Panc1 (cell line): Measurements from ENCODE around the gene GRIA3. TPM values are rescaled to one million over a fixed set of nuclear protein-coding genes. Genes with fewer than 3 reads are reported as not detected.

Experiments
- ATAC-seq: fragments of 200-7000 bp; cut with Tn5 transposase; 2 replicates; pipeline ENCODE4 v1.9.1; 2020; ENCODE audit warnings: mild to moderate bottlenecking, moderate library complexity
- BruUV-seq: library from RNA; stranded (reverse); fragments of 400-500 nt; replicated peaks from 2 replicates; lab custom pipeline; 2021; lab: Mats Ljungman, UMichigan
- CTCF ChIA-PET: fragments of 300-600 bp; sonication (Branson Sonifier 250); formaldehyde crosslinking; loops from one replicate; lab custom pipeline; 2022; ENCODE audit warnings: antibody characterized with exemption; lab: Charles Lee
- POLR2A ChIA-PET: fragments of 300-600 bp; sonication (Branson Sonifier 250); formaldehyde crosslinking; loops from one replicate; lab custom pipeline; 2022; ENCODE audit warnings: antibody characterized with exemption; lab: Charles Lee
- DNase-seq: peaks from one replicate; pipeline ENCODE4 v3.0.0-alpha.2; 2010; ENCODE audit warnings: low read depth, low spot score
- H3K27ac ChIP-seq: 2 replicates; pipeline ENCODE4 v1.5.1; 2011; ENCODE audit warnings: mild to moderate bottlenecking, low read length, inconsistent platforms
- H3K27me3 ChIP-seq: fragments of 200-500 bp; sonication (Bioruptor generic); 2 replicates; pipeline ENCODE4 v1.6.0; 2014; ENCODE audit warnings: low read length, inconsistent platforms; ENCODE audit not compliant: control insufficient read depth, insufficient read depth
- H3K36me3 ChIP-seq: fragments of 200-500 bp; sonication (Bioruptor generic); 2 replicates; pipeline ENCODE4 v1.5.1; 2014; ENCODE audit warnings: inconsistent platforms, mild to moderate bottlenecking, low read length, moderate library complexity; ENCODE audit not compliant: control insufficient read depth, insufficient read depth
- H3K4me1 ChIP-seq: 2 replicates; pipeline ENCODE4 v1.5.1; 2011; ENCODE audit warnings: inconsistent platforms, mild to moderate bottlenecking, low read length, moderate library complexity; ENCODE audit not compliant: control insufficient read depth, insufficient read depth
- H3K4me3 ChIP-seq, 2 experiments: 2 replicates each; pipeline ENCODE4 v1.5.1; 2011 to 2012; ENCODE audit warnings: low read depth in 2 of 2, low read length in 2 of 2, mild to moderate bottlenecking in 2 of 2, inconsistent platforms in 1 of 2, moderate library complexity in 1 of 2
- H3K9me3 ChIP-seq: fragments of 200-500 bp; sonication (Bioruptor generic); 2 replicates; pipeline ENCODE4 v1.5.1; 2014; ENCODE audit warnings: low read depth, mild to moderate bottlenecking, inconsistent platforms, low read length, moderate library complexity; ENCODE audit not compliant: control insufficient read depth, insufficient read depth
- CTCF ChIP-seq: fragments of 450-650 bp; IDR thresholded peaks from 2 replicates; pipeline ENCODE4 v1.5.1; 2017; ENCODE audit warnings: mild to moderate bottlenecking
- POLR2AphosphoS5 ChIP-seq: IDR thresholded peaks from 2 replicates; pipeline ENCODE4 v1.6.1; 2012; ENCODE audit warnings: mild to moderate bottlenecking, low read depth, low read length, moderate library complexity
- REST ChIP-seq, 2 experiments: IDR thresholded peaks; 2 replicates each; pipeline ENCODE4 v1.6.1; 2011 to 2012; ENCODE audit warnings: low read depth in 2 of 2, control low read depth in 1 of 2, low read length in 1 of 2, mild to moderate bottlenecking in 1 of 2, moderate library complexity in 1 of 2; ENCODE audit not compliant: insufficient read depth in 1 of 2
- SIN3A ChIP-seq: IDR thresholded peaks from 2 replicates; pipeline ENCODE4 v1.6.1; 2012; ENCODE audit warnings: low read depth, mild to moderate bottlenecking, low read length, moderate library complexity, borderline replicate concordance; ENCODE audit not compliant: insufficient read depth
- TCF7L2 ChIP-seq: IDR thresholded peaks from 2 replicates; pipeline ENCODE4 v1.6.1; 2011; ENCODE audit warnings: mild to moderate bottlenecking, low read depth, low read length, inconsistent platforms
- in situ Hi-C: cut with HindIII; loops from 2 replicates; pipeline ENCODE4 v1.10.0; 2016; ENCODE audit warnings: low sequenced_read_pairs, low pct_unique_long_range_greater_than_20kb
- intact Hi-C: fragments of 100-400 bp; cut with micrococcal nuclease; formaldehyde crosslinking; loops from one replicate; pipeline ENCODE4 v1.10.0; 2022; ENCODE audit not compliant: unreplicated experiment
- total RNA-seq: library from RNA; stranded (reverse); gene quantifications from one replicate; pipeline ENCODE4 v1.2.1, GENCODE V29; 2021; ENCODE audit not compliant: unreplicated experiment

GRIA3 gene
- total RNA-seq, 1 experiment from 2014 or later, result not detected

- ChIA-PET POLR2A (no interaction called here), CTCF (no interaction called here)
- intact Hi-C loops, result no loop called here
- no peak overlapping the region for H3K4me3 ChIP-seq
- H3K9me3 ChIP-seq, result no peaks in the 10 kb centered on the region
- no peak for TF ChIP-seq REST (IDR thresholded peaks at IDR 0.05; ENCODE audit: insufficient read depth in 1 of 2, low read depth in 2 of 2, low read length in 1 of 2)
- TF ChIP-seq SIN3A, result no peak
- no peak for TF ChIP-seq TCF7L2
- TF ChIP-seq POLR2AphosphoS5, result no peak
- TF ChIP-seq CTCF, result no peak
- BruUV-seq, result no TSS peak
- no peaks in the 10 kb centered on the region for H3K4me1 ChIP-seq
- no peaks in the 10 kb centered on the region for H3K36me3 ChIP-seq
- no peaks in the 10 kb centered on the region for H3K27me3 ChIP-seq
- no peak overlapping the region for H3K27ac ChIP-seq
- no peak for ATAC-seq
- DNase-seq, result no peak
- in situ Hi-C loops, result no loop called here
Measured at GRCh38 chrX:123206176-123206575, 22.1 kb downstream of the GRIA3 start.

- H3K4me1 ChIP-seq, result no peaks in the 10 kb centered on the region
- DNase-seq (no peak), ATAC-seq (no peak)
- no TSS peak for BruUV-seq
- H3K9me3 ChIP-seq, result no peaks in the 10 kb centered on the region
- CTCF ChIA-PET, result interaction anchor here (0.6 to 0.7 kb wide), 2 partner anchors 27 to 45 kb away, joined by 8 to 11 read pairs; no protein-coding TSS in a partner anchor
- no peak overlapping the region for H3K4me3 ChIP-seq
- in situ Hi-C loops (no loop called here), intact Hi-C loops (no loop called here)
- no peaks in the 10 kb centered on the region; the same call in 1 of the 2 replicates for H3K27me3 ChIP-seq
- no peak overlapping the region for H3K27ac ChIP-seq
- POLR2A ChIA-PET, result no interaction called here
- no peaks in the 10 kb centered on the region for H3K36me3 ChIP-seq
- no peak for TF ChIP-seq SIN3A
- no peak for TF ChIP-seq CTCF
- no peak for TF ChIP-seq TCF7L2
- TF ChIP-seq POLR2AphosphoS5, result no peak
- TF ChIP-seq REST (IDR thresholded peaks at IDR 0.05; ENCODE audit: insufficient read depth in 1 of 2, low read depth in 2 of 2, low read length in 1 of 2), result no peak
Measured at GRCh38 chrX:123210252-123210651, 26.2 kb downstream of the GRIA3 start.
